HT-29 (cell line): ENCODE results near the gene CMSS1. TPM values are rescaled to one million over a fixed set of nuclear protein-coding genes. Genes with fewer than 3 reads are reported as not detected.

ENCODE experiments used
- DNase-seq: peaks from one replicate; pipeline ENCODE4 v3.0.0-alpha.2; 2015; ENCODE audit warnings: low spot score
- total RNA-seq: library from RNA; depleted of rRNA; stranded (reverse); fragments of >200 nt; shearing (Covaris generic); gene quantifications from 2 replicates; pipeline ENCODE4 v1.2.3, GENCODE V29; 2014; rRNA removed

Gene CMSS1
- total RNA-seq: 18.3 and 25.3 TPM in 2 replicates

DNA sequence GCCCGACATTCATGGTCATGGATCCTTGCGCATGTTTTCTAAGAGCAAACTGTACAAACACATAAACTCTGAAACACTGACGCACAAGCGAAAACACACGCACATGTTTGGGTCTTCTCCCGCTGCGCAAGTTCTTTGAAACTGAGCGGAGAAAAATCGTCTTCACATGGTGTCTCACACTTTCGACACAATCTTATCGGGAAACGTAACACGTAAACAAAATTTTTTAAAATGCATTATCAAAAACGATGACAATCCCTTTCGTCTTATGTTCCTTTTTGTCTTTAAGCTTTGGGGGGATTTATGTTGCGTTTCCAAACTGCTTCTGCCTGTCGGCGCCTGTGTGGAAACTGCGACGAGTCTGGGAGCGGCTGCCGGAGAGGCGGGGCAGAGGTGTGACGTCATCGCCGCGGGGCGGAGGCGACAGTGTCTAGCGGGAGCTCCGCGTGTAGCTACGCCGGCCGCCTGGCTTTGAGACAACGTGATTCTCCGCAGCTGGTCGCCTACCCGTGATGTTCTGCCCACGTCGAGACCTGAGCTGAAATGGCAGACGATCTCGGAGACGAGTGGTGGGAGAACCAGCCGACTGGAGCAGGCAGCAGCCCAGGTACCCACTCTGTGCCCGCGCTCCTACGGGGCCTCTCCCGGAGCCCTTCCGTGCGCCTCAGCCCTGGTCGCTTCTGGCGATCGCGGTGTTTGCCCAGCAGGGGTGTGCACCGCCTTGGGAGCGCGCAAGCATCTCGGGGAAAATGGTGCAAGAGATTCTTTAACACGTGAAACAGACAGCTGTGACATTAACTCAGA lies at the start of gene CMSS1:
Gene CMSS1, plus strand, starts transcription at position 426 of the 804 bp plus-strand sequence.
- DNase-seq: peak; percentile 98

DNA sequence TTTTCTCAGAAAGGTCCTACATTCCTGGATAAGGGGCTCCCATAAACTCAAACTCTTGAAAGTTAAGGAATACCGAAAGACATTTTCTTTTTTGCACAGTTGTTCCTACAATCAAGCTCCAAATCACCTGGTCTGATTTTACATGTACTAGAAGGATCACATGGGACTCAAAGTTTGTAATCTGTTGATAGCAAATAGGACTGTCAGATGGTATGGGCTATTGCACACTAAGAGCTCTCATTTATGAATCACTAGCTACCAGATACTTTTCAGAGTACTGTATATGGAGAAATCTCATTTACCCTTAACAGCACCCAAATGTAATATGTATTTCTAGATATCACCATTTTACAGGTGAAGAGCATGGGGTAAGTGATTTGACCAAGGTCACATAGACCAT lies 49.5 kb upstream of the CMSS1 start:
- no peak for DNase-seq

- DNase-seq: no peak
Observed at GRCh38 chr3:99768808-99769501, 48.7 kb upstream of the CMSS1 start.

DNA sequence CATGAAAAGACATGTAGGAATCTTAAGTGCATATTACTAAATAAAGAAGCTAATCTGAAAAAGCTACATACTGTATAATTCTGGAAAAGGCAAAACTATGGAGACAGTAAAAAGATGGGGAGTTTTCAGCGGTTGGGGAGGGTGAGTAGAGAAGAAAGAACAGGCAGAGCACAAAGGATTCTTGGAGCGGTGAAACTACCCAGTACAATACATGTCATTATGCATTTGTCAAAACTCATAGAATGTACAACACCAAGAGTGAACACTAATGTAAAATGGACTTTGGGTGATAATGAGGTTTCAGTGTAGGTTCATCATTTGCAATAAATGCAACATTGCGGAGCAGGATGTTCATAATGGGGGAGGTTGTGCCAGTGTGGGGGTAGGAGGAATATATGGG lies 45.5 kb upstream of the CMSS1 start:
- no peak for DNase-seq

DNA sequence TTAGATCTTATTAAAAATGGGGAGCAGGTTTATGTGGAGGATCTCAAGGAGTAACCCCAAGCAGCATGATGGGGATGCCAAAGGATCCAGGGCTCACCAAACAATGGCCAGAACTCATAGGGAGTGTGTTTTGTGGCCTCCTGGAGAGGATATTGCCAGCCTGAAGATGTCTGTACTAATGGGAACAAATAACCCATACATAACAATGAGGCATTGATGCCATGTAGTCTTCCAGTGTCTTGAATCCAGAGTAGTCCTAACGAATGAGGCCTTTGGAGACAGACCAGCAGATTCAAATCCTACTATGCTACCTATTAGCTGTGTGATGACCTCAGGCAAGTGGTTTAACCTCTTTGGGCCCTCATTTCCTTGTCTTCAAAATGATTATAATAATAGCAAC lies 45.0 kb upstream of the CMSS1 start:
- DNase-seq: no peak

DNA sequence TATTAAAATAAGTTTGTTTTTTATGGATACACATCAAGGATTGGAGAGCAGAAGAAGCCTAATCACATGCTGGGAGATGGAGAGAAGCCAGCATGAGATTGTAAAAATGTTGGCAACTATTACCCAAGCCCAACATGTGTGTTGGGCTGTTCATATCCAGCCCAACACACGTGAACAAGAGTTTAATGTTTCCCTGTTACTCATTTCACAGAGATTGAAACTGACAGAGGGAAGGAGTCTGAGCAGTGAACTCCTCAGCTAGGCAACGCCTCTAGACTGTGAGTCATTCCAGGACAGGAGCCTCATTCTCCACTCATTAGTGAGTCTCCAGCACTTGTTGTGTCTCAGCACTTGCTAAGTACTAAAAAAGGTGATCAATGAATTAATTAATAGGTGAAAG lies 43.2 kb upstream of the CMSS1 start:
- no peak for DNase-seq

DNA sequence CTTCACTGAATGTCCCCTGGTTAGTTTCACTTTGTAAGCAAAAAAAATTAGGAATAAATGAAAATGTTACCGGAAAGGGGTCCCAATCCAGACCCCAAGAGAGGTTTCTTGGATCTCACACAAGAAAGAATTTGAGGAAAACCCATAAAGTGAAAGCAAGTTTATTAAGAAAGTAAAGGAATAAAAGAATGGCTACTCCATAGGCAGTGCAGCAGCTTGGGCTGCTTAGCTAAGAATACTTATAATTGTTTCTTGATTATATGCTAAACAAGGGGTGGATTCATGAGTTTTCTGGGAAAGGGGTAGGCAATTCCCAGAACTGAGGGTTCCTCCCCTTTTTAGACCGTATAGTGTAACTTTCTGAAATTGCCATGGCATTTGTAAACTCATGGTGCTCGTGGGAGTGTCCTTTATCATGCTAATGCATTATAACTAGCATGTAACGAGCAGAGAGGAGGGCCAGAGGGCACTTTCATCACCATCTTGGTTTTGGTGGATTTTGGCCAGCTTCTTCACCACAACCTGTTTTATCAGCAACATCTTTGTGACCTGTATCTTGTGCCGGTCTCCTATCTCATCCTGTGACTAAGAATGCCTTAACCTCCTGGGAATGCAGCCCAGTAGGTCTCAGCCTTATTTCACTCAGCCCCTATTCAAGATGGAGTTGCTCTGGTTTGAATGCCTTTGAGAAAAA lies 41.0 kb upstream of the CMSS1 start:
- no peak for DNase-seq

GRCh38 chr3:99777210-99777549 lies 40.5 kb upstream of the CMSS1 start:
- no peak for DNase-seq

- no peak for DNase-seq
Observed at GRCh38 chr3:99777708-99778107, 40.0 kb upstream of the CMSS1 start.

- no peak for DNase-seq
Observed at GRCh38 chr3:99780749-99781148, 36.9 kb upstream of the CMSS1 start.

- DNase-seq: no peak
Observed at GRCh38 chr3:99781761-99782160, 35.9 kb upstream of the CMSS1 start.

- DNase-seq: no peak
Observed at GRCh38 chr3:99783011-99783573, 34.6 kb upstream of the CMSS1 start.

DNA sequence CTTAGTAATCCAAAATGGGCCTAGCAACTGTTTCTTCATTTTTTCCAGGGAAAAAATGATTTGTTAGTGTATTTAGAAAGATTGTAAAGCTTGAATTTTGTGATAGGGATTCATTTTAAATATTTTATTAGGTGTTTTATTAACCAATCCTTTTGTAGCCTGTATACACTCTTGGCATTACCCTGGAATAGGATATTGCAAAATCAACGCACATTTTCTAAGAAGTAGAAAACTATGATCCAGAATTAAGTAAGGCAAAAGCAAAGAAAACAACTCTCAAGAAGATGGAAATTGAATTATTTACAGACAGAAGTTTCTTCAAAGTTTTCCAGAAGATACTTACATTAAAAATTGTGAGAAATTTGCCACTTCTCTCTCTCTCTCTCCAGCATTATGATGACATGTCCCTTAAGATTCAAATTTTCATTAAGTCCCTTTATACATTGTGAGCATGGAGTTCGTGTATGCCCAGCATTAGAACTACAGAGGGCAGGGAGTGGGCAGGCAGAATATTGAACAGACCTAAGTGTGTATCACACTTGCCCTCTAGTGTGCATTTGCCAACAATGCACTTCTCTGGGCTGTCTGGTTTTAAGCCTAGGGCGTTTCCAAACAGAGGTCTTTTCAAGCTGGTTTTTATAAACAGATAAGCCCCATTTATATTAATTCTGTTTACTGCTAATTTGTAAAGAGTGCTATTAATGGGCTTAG lies 28.5 kb upstream of the CMSS1 start:
- peak; percentile 74 for DNase-seq

- no peak for DNase-seq
Observed at GRCh38 chr3:99794485-99794884, 23.2 kb upstream of the CMSS1 start.

DNA sequence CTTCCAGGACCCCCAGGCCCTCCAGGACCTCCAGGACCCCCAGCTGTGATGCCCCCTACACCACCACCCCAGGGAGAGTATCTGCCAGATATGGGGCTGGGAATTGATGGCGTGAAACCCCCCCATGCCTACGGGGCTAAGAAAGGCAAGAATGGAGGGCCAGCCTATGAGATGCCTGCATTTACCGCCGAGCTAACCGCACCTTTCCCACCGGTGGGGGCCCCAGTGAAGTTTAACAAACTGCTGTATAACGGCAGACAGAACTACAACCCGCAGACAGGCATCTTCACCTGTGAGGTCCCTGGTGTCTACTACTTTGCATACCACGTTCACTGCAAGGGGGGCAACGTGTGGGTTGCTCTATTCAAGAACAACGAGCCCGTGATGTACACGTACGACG lies 22.1 kb upstream of the CMSS1 start:
- no peak for DNase-seq

DNA sequence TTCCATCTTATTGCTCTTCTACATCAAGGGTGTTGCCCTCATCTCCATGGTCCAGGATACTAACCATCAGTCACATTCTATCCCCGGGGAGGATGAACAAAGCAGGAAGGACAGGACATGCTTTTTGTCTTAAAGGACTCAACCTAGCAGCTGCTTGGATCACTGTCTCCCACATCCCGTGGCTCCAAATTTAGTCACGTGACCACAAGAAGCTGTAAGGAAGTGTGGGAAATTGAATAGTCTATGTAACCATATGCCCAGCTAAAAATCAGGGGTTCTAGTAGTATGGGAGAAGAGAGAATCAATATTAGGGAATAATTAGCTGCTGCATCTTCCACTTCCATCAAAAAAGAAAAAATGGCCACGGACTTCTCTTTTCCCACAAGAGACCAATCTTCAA lies 18.2 kb upstream of the CMSS1 start:
- no peak for DNase-seq

DNA sequence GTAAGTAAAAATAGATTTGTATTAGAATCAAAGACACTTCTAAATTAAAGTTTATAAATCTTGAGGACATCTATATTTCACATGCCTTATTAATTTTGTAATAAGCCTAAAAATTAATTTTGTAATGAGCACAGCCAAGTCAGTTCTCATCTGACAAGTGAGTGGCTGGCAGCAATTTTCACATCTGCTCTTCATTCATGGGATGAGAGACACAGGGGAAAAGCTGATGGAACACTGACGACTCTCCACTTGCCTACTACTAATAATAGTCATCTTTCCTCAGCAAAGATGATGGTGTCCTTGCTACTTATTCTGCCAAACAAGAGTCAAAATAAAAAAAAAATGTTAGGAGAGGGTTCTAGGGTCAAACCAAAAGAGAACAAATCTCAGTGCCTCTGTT lies 14.4 kb upstream of the CMSS1 start:
- no peak for DNase-seq

DNA sequence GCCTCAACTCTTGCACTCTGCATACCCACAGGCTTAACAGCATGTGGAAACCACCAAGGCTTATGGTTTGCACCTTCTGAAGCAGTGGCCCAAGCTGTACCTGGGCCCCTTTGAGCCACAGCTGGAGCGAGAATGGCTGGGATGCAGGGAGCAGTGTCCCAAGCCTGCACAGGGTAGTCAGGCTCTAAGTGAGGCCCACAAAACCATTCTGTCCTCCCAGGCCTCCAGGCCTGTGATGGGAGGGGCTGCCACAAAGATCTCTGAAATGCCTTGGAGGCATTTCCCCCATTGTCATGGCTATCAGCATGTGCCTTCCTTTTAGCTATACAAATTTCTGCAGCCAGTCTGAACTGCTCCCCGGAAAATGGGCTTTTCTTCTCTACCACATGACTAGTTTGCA lies 12.5 kb upstream of the CMSS1 start:
- DNase-seq: no peak

- DNase-seq: peak; percentile 89
Observed at GRCh38 chr3:99808163-99808794, 9.4 kb upstream of the CMSS1 start.

- no peak for DNase-seq
Observed at GRCh38 chr3:99809565-99809964, 8.1 kb upstream of the CMSS1 start.

- no peak for DNase-seq
Observed at GRCh38 chr3:99810403-99810802, 7.3 kb upstream of the CMSS1 start.
